ENCODE results near the gene ZNF670. TPM values are rescaled to one million over a fixed set of nuclear protein-coding genes. Genes with fewer than 3 reads are reported as not detected.
"Not testable (repeated sequence)": the region's sequence is repeated elsewhere in the genome, so short reads cannot be mapped to it uniquely, and the experiment has no call there.

ZNF670 gene
- 10 to 100 TPM in 1 of 3 donors, 1 to 10 TPM in 2; 7.5 to 10.0 (median 8.3) TPM for polyA plus RNA-seq (ENCODE audit: insufficient read length in 3 of 3)
- long read RNA-seq, donor 1, partial matches to known transcripts = 0 of 1 reads
- long read RNA-seq, donor 1, other reads (novel, unspliced or antisense) = 0 of 1 reads
- long read RNA-seq, donor 2, partial matches to known transcripts = 0 of 3 reads
- long read RNA-seq, donor 2, other reads (novel, unspliced or antisense) = 0 of 3 reads
- long read RNA-seq, donor 3, partial matches to known transcripts = 0 of 2 reads
- long read RNA-seq, donor 3, other reads (novel, unspliced or antisense) = 0 of 2 reads
- long read RNA-seq, donor 4, partial matches to known transcripts = 0 of 1 reads
- long read RNA-seq, donor 4, other reads (novel, unspliced or antisense) = 0 of 1 reads
- long read RNA-seq, donor 5 = 0 reads
- long read RNA-seq, donor 6, partial matches to known transcripts = 0 of 4 reads
- long read RNA-seq, donor 6, other reads (novel, unspliced or antisense) = 0 of 4 reads
- long read RNA-seq, donor 7 = 0 reads
- long read RNA-seq, donor 8, transcript ZNF670-201 (4 exons, 1,994 nt) = major isoform, 6 of 6 reads
- long read RNA-seq, donor 8, partial matches to known transcripts = 0 of 6 reads
- long read RNA-seq, donor 8, other reads (novel, unspliced or antisense) = 0 of 6 reads
- long read RNA-seq, donor 9, partial matches to known transcripts = 0 of 1 reads
- long read RNA-seq, donor 9, other reads (novel, unspliced or antisense) = 0 of 1 reads
- long read RNA-seq, donor 10, partial matches to known transcripts = 0 of 3 reads
- long read RNA-seq, donor 10, other reads (novel, unspliced or antisense) = 0 of 3 reads
- long read RNA-seq, donor 11, partial matches to known transcripts = 0 of 1 reads
- long read RNA-seq, donor 11, other reads (novel, unspliced or antisense) = 0 of 1 reads
- long read RNA-seq, donor 12, partial matches to known transcripts = 0 of 1 reads
- long read RNA-seq, donor 12, other reads (novel, unspliced or antisense) = 0 of 1 reads
- long read RNA-seq, donor 13 = 0 reads
- long read RNA-seq, donor 14, partial matches to known transcripts = 0 of 3 reads
- long read RNA-seq, donor 14, other reads (novel, unspliced or antisense) = 0 of 3 reads
- long read RNA-seq, donor 15 = 0 reads
- long read RNA-seq, donor 16, transcript ZNF670-201 (4 exons, 1,994 nt) = major isoform, 6 of 6 reads
- long read RNA-seq, donor 16, partial matches to known transcripts = 0 of 6 reads
- long read RNA-seq, donor 16, other reads (novel, unspliced or antisense) = 0 of 6 reads

GRCh38 chr1:247078258-247079140 is at the start of gene ZNF670:
TSS of gene ZNF670 (minus strand) at chr1:247078811. CDS start at chr1:247078596, 215 bp downstream.
- peak; percentile 80 to 96 (median 92) for DNase-seq (ENCODE audit: extremely low read depth in 1 of 11, low read depth in 9 of 11, low spot score in 4 of 11)

DNA sequence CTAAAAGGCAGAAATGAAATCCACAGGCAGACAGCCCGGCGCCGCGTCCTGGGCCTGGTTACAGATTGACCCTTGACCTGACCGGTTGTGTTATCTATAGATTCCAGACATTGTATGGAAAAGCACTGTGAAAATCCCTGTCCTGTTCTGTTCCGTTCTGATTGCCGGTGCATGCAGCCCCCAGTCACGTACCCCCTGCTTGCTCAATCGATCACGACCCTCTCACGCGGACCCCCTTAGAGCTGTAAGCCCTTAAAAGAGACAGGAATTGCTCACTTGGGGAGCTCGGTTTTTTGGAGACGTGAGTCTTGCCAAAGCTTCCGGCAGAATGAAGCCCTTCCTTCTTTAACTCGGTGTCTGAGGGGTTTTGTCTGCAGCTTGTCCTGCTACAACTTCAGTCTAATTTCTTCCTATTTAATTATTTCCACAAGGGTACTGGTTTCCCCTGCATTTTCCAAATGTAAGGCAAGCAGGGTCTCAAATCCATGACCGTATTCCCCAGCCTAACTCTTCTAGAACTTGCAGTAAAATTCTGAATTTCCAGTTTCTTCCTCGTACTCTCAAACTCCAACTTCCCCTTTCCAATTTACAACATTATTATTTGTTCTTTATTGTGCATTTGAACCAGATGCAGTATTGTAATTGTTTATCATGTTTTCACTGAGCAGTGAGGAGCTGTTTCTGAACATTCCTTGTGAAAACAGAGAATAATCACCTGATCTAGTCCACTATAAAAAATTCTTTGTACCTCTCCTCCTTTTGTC is 49.1 kb upstream of the ZNF670 start:
- not testable (repeated sequence) for DNase-seq (ENCODE audit: extremely low read depth in 1 of 11, low read depth in 9 of 11, low spot score in 4 of 11)

DNA sequence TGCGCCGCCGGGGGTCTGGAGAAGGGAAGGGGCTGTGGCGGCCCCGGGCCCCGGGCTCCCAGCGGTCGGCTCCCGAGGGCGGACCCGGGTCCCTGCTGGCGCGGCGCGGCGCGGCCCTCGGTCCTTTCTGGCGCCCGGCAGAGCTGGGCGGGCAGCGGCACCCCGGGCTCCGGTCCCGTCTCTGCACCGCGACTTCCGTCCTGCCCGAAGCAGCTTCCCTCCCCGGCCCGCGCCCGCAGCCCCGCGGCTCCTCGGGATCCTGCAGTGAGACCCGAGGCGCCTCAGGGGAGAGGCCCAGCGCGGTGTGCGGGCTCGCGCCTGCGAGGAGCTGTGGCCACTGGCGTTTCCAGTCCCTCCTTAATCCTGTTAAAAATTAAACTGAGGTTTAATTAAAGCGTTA is 48.0 kb upstream of the ZNF670 start:
- DNase-seq (ENCODE audit: extremely low read depth in 1 of 11, low read depth in 9 of 11, low spot score in 4 of 11) = not testable (repeated sequence)

- not testable (repeated sequence) for DNase-seq (ENCODE audit: extremely low read depth in 1 of 11, low read depth in 9 of 11, low spot score in 4 of 11)
Observed at GRCh38 chr1:247126166-247126565, 47.6 kb upstream of the ZNF670 start.

DNA sequence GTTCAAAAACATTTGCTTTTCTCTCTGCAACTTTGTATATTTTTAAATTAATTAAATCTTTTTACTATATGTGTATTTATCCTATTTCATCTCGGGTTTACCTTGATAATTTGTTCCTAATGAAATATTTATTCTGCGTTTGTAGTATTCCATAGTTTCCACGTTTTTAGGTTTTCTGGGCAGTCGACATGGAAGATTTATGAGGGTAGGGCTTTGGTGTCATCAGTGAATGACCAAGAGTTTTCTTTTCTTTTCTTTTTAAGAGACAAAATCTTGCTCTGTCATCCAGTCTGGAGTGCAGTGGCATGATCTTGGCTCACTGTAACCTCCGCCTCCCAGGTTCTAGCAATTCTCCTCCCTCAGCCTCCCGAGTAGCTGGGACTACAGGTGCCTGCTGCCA is 42.8 kb upstream of the ZNF670 start:
- no peak for DNase-seq (ENCODE audit: extremely low read depth in 1 of 11, low read depth in 9 of 11, low spot score in 4 of 11)

DNA sequence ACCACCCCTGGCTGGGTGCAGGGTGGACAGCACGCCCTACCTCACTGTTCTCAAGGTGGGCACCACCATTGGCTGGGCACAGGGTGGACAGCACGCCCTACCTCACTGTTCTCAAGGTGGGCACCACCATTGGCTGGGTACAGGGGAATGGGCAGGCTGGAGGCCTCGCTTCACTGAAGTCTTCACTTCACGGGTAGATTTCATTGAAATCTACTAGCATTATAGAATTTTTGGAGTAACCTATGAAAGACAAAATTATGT is 41.7 kb upstream of the ZNF670 start:
- not testable (repeated sequence) for DNase-seq (ENCODE audit: extremely low read depth in 1 of 11, low read depth in 9 of 11, low spot score in 4 of 11)

DNA sequence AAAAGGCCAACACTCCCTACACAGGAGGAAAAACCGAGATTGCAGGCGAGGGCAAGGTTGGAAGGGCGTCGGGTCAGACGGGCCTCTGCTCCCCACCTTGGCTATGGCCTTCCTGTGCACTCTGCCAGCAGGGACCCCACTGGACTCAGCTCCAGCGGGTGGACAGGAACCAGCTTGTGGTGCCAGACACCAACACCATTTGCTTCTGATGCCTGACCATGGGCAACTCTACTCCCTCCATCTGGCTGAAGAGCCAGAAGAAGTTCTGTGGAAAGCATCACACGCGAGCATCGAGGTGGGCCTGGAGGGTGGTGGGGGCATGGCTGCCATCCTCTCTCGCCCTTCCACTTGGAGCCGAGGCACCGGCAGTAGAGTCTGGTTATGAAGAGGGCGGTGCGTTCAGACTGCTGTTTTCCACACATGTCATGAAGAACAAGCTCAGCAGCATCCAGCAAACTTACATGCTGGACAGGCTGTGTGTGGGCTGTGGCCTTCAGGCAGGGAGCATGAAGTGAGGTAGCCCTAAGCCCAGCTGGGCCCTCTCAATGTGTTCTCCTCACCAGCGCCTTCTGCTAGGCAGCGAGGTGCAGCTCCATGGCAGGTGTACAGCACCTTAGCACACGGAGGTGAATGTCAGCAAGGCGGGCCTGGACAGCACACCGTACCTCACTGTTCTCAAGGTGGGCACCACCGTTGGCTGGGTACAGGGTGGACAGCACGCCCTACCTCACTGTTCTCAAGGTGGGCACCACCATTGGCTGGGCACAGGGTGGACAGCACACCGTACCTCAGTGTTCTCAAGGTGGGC is 41.2 kb upstream of the ZNF670 start:
- DNase-seq (ENCODE audit: extremely low read depth in 1 of 11, low read depth in 9 of 11, low spot score in 4 of 11) = no peak

- DNase-seq (ENCODE audit: extremely low read depth in 1 of 11, low read depth in 9 of 11, low spot score in 4 of 11) = no peak
Observed at GRCh38 chr1:247118946-247119446, 40.4 kb upstream of the ZNF670 start.

DNA sequence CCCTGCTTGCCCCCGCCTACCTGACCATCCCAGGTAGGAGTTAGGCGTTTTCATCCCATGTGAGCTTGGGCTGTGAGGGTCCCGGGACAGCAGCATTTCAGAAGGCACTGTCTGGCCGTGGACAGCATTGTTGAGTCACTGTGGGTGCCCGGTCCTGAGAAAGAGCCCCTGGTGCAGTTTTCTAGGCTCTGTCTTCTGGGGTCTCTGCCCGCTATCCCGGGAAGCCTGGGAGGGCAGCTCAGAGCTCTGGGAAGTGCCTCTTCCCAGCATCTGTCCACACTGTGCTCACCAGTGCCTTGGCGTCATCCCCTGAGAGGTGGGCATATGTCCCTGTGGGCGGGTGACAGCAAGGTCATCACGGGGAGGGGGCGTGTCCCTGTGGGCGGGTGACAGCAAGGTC is 36.9 kb upstream of the ZNF670 start:
- no peak for DNase-seq (ENCODE audit: extremely low read depth in 1 of 11, low read depth in 9 of 11, low spot score in 4 of 11)

- no peak for DNase-seq (ENCODE audit: extremely low read depth in 1 of 11, low read depth in 9 of 11, low spot score in 4 of 11)
Observed at GRCh38 chr1:247115141-247115510, 36.5 kb upstream of the ZNF670 start.

- DNase-seq (ENCODE audit: extremely low read depth in 1 of 11, low read depth in 9 of 11, low spot score in 4 of 11) = no peak
Observed at GRCh38 chr1:247114351-247115140, 35.9 kb upstream of the ZNF670 start.

DNA sequence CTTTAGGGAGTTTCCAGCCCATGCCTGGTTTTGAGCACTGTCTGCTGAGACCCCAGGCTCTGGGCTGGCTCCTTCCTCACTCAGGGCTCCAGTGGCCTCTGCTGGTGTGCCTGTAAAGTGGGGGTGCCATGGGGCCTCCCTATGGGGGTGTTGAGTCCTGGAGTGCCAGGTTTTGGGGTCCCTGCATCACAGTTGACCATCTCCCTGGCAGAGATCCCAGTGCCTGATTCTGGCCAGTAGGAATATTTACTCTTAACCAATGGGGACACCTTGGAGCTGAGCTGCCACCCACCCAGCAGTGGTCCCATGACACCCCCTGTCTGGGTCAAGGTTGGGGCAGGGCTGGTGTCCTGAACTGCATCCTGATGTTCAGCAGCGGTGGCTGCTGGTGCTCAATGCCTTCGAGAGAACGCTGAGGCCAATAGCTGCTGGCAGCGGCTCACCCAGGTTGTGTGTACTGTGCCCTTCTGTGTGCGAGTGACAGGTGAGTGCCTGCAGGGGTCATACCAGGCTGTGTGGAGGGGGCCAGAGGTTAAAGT is 35.2 kb upstream of the ZNF670 start:
- DNase-seq (ENCODE audit: extremely low read depth in 1 of 11, low read depth in 9 of 11, low spot score in 4 of 11) = no peak

- DNase-seq (ENCODE audit: extremely low read depth in 1 of 11, low read depth in 9 of 11, low spot score in 4 of 11) = no peak
Observed at GRCh38 chr1:247113094-247113497, 34.5 kb upstream of the ZNF670 start.

DNA sequence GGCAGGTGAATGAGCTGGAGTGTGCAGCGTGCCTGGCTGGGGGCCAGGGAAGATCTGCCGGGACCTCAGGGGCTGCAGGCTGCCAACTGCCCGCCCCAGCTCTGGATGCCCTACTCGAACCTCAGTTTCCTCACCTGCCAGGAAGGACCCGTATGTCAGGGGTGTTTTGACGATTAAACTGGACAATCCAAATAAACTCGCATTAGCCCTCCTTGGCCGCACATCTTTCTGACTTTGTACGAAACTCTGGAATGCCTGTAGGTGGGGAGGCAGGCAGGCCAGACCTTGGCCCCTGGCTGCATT is 33.8 kb upstream of the ZNF670 start:
- peak in 1 of 11 donors; percentile 2 for DNase-seq (ENCODE audit: extremely low read depth in 1 of 11, low read depth in 9 of 11, low spot score in 4 of 11)

DNA sequence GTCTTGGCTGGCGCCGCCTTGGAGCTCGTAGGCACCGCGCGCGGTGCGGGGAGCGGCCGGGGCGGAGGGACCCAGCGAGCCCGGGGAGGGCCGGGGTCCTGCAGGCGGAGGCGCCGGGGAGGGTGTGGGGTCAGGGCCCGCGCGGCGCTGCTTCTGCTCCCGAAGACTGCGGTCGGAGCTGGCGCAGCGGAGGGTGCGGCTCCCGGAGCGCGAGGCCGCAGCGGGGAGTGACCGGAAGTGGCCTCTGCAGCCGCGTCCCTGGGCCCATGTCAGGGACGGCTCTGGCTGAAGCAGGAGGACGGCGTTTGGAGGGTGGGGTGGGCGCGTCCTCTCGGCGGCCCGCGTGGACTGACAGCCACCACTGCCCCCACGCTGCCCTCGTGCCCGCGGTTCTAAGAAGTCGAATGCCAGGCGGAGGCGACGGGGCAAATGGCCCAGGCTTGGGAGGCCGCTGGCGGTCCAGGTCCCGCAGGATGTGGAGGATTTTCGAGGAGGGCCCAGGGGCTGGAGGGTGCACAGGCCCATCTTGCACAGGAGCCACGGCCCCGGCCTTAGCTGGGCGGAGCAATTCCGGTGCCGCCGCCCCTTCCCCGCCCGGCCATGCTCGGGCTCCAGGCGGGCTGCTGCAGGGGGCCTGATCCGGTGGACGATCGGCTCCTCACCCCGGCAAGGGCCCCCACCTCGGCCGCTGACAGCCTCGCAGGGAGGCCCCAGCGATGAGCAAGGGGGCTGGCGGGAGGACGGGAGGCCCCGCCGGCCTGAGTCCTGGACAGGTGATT is 33.3 kb upstream of the ZNF670 start:
- peak in 8 of 11 donors; percentile 21 to 55 (median 39) for DNase-seq (ENCODE audit: extremely low read depth in 1 of 11, low read depth in 9 of 11, low spot score in 4 of 11)
